Measurements from ENCODE around the gene KCNK13.
A peak's percentile ranks its signal among the peaks of the same experiment; 100 is the strongest.
"Not testable (repeated sequence)": the region's sequence is repeated elsewhere in the genome, so short reads cannot be mapped to it uniquely, and the experiment has no call there.

KCNK13 gene

GRCh38 chr14:90061685-90062126 lies at the start of gene KCNK13:
TSS of gene KCNK13 (plus strand) at chr14:90061994. CDS start at chr14:90062206, 212 bp downstream.
- DNase-seq: no peak

GRCh38 chr14:90017371-90017770 lies 44.4 kb upstream of the KCNK13 start:
- no peak for DNase-seq

- DNase-seq: no peak
These were observed 41.8 kb upstream of the KCNK13 start for GRCh38 chr14:90019824-90020523.

- DNase-seq: no peak
These were observed 38.5 kb upstream of the KCNK13 start for GRCh38 chr14:90023176-90023896.

GRCh38 chr14:90024910-90025309 lies 36.9 kb upstream of the KCNK13 start:
- DNase-seq: no peak

- DNase-seq: not testable (repeated sequence)
These were observed 35.2 kb upstream of the KCNK13 start for GRCh38 chr14:90026608-90027007.

- DNase-seq: no peak
These were observed 34.0 kb upstream of the KCNK13 start for GRCh38 chr14:90027842-90028241.

- no peak for DNase-seq
These were observed 27.6 kb upstream of the KCNK13 start for GRCh38 chr14:90034156-90034555.

GRCh38 chr14:90034835-90035525 lies 26.8 kb upstream of the KCNK13 start:
- DNase-seq: no peak

- DNase-seq: no peak
These were observed 22.4 kb upstream of the KCNK13 start for GRCh38 chr14:90039253-90040010.

- DNase-seq: no peak
These were observed 21.4 kb upstream of the KCNK13 start for GRCh38 chr14:90040411-90040810.

GRCh38 chr14:90042496-90043252 lies 19.1 kb upstream of the KCNK13 start:
- no peak for DNase-seq

- DNase-seq: no peak
These were observed 16.2 kb upstream of the KCNK13 start for GRCh38 chr14:90045616-90046015.

GRCh38 chr14:90049390-90049789 lies 12.4 kb upstream of the KCNK13 start:
- no peak for DNase-seq

GRCh38 chr14:90050271-90050670 lies 11.5 kb upstream of the KCNK13 start:
- DNase-seq: no peak

- DNase-seq: no peak
These were observed 8.8 kb upstream of the KCNK13 start for GRCh38 chr14:90053044-90053443.

- DNase-seq: no peak
These were observed 7.0 kb upstream of the KCNK13 start for GRCh38 chr14:90054803-90055202.

GRCh38 chr14:90056826-90057225 lies 5.0 kb upstream of the KCNK13 start:
- DNase-seq: no peak

- DNase-seq: no peak
These were observed 2.8 kb upstream of the KCNK13 start for GRCh38 chr14:90058876-90059458.

- peak; percentile 47 for DNase-seq
These were observed 1.4 kb upstream of the KCNK13 start for GRCh38 chr14:90060312-90060964.
